HG02678 (cell line): ENCODE measurements around the gene PCNX1.
"Not testable (repeated sequence)": the region's sequence is repeated elsewhere in the genome, so short reads cannot be mapped to it uniquely, and the experiment has no call there.

ENCODE experiments used
- ATAC-seq: cut with Tn5 transposase; IDR thresholded peaks from one replicate; pipeline ENCODE4 v1.9.1; 2021; ENCODE audit warnings: mild to moderate bottlenecking, moderate library complexity; ENCODE audit not compliant: unreplicated experiment

Gene PCNX1

DNA sequence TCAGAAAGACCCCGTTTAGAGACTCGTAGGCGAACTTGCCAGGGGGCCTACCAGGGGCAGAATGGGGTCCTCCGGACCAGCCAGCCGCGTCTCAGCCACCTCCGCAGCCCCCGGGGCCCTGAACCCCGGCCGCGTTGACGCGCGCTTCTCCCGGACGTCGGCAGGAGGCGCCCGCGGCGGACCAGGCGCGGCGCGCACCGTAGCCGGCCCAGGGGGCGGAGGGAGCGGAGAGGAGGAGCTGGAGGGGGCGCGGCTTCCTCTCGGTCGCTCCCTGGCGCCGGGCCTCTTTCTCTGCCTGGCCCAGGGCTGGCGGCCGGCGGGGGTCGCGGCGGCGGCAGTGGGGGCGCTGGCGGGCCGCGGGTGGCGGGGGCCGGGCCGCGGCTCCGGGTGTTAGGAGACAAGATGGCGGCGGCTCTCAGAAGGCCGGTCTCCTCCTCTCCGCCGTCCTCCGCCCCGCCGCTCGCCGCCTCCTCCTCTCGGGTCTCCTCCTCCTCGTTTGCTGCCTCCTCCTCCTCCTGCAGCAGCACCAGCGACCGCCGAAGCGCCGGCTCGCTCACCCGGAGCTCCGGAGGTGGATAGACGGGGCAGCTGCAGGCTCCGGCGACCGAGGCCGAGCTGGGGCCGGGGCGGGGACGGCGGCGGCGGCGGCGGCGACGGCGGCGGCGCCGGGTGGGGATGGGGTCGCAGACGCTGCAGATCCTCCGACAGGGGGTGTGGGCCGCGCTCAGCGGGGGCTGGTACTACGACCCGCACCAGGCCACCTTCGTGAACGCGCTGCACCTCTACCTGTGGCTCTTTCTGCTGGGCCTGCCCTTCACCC is at the start of gene PCNX1:
PCNX1 (plus strand) TSS at position 284 of the 820 bp plus-strand sequence; CDS start at position 676, 392 bp downstream.
- peak; percentile 78 for ATAC-seq

DNA sequence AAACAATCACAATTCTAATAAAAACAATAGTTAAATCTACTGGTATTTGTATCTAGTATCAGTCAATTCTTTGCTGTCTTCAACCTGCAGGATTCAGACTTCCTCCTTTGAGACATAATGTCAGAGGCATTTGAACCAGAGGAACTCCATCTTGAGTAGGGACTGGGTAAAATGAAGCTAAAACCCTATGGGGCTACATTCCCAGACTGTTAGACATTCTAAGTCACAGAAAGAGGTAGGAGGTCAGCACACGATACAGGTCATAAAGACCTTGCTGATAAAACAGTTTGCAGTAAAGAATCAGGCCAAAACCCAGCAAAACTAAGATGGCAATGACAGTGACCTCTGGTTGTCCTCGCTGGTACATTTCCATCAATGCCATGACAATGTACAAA is 49.8 kb upstream of the PCNX1 start:
- ATAC-seq: no peak

DNA sequence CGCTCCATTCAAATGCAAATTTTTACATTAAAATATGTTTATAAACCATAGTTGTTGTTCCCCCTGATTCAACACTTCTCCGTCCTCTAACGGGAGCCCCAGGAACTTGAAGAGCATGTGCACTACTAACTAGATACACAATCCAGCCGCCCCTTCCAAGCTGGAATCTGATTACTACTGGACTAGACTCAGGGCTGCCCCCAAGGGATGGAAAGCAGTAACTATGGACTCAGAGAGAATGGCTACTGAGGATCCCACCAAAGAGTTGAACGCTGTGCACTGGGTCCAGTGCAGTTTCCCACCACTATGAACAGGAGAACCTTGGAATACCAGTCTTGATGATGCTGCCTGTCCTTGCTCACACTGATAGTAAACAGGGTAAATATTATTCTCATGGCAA is 48.6 kb upstream of the PCNX1 start:
- no peak for ATAC-seq

DNA sequence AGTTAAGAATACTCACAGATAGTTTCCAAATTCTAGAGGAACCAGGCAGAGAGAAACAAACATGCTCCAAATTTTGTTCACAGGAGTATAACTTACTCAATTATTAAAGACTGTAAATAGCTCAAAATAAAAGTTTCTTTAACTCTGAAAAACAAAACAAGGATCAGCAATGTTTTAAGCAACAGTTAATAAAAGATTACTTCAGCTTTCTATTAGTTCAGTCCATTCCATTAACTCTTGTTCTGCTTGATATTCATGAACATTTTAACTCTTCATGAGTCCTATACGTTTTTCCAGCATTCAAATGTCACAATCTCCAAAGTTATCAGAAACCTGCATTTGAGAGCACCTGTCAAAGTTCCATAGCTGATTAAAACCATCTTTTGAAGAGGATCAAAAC is 40.3 kb upstream of the PCNX1 start:
- ATAC-seq: not testable (repeated sequence)

DNA sequence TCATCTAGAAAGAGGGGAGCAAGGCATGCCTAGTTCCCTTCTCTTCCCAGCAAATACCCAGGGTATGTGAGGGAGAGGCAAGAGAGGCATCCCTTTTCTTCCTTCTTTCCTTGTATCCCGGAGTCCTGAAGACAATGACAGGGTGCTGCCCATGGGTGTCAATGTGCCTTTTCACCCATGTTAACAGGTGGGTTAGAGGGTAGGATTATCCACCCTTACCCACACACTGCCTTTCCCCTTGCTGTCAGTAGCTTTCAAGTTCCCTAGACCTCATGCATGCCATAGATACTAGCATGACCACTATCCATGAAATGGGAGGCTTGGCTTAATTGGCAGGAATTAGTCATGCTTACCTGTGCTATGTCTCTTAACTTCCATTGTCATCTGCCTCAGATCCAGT is 36.3 kb upstream of the PCNX1 start:
- no peak for ATAC-seq

DNA sequence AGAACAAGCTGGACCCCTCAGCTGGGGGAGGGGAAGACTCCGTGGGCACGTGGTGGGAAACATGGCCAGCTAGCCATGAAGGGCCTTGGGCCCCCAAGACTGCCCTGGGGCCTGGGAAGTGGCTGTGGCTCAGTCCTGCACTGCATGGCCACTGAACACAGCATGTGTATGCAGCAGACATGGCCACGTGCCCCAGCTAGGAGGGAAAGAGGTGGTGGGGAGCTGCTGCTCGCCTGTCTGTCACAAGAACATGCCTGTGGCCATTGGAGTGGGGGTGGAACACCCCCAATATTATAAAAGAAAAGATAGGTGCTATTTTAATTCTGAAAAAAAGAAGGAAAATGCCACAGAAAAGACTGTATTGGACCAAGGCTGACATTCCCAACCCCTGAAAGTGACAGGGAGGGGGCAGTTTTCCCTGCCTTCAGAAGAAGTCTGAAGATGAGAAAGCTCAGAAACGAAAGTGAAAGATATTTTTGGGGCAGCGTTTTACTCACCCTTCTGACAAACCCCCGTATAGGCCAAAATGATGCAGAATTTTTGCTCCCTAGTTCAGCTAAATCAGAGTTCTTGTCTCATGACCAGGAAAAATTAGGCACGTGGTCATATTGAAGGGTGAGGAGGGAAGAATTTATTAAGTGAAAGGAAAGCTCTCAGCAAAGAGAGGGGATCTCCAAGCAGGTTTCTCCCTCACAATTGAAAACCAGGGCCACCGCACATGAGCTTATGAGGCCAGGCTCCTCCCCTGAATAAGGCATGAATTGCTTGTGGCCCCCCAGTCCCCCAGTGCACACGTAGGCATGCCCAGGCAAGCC is 35.2 kb upstream of the PCNX1 start:
- no peak for ATAC-seq

DNA sequence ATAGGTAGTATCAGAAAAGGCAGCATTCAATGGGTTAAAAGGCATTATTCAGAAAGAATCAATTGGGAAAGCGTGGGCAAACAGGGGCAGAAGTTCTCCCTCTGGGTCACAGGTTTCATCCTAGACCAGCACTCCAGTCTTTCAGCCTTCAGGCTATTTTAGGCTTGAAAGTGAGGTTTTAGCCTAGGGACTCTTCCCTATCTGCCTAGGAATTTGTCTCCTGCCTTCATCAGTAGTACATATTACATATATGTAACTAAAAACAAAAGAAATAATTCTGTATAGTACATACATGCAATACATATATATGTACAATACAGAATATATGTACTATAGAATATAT is 34.6 kb upstream of the PCNX1 start:
- ATAC-seq: no peak

DNA sequence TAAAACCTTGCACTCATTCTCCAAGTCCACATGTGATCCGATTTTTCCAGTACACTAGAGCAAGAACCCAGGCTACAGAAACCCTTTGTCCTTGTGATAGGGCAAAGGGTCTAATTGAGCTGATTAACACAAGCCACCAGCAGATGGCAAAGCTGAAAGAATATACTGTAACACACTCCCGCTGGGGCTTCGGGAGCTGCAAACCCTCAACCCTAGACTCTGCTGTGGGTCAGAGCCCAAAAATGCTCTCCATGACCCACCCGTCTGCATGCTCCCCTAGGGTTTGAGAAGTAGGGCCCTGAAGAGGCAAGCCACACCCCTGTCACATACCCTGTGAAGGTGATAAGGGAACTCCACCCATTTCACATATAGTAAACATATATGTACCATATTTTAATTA is 33.6 kb upstream of the PCNX1 start:
- no peak for ATAC-seq

DNA sequence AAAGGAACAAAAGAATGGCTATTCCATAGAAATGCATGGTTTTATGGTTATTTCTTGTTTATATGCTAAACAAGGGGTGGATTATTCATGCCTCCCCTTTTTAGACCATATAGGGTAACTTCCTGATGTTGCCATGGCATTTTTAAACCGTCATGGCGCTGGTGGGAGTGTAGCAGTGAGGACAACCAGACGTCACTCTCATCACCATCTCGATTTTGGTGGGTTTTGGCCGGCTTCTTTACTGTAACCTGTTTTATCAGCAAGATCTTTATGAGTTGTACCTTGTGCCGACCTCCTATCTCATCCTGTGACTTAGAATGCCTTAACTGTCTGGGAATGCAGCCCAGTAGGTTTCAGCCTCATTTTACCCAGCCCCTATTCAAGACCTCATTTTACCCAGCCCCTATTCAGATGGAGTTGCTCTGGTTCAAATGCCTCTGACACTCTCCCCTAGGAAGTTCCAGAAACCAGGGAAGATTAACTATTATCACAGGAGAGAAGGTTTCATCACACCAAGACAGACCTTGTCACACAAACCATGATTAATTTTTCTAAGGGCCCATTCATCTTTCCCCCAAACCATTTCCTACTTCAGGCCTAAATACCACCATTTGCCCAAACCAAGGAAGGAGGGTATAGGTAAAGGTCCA is 31.3 kb upstream of the PCNX1 start:
- ATAC-seq: not testable (repeated sequence)

DNA sequence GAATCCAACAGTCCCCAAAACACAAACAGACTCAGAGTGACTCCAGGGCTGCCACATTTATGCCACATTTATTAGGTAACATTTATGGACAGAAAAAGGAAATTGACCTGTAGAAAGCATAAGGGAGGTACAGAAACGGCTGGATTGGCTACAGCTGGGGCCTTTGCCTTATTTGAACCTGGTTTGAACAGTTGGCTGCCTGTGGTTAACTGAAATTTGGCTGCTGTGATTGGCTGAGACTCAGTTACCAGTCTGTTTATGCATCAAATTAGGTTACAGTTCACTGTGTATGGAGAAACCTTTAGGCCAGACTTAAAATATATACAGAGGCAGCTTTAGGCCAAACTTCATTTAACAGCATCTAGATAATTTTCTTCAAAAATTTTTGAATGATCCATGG is 27.8 kb upstream of the PCNX1 start:
- no peak for ATAC-seq

DNA sequence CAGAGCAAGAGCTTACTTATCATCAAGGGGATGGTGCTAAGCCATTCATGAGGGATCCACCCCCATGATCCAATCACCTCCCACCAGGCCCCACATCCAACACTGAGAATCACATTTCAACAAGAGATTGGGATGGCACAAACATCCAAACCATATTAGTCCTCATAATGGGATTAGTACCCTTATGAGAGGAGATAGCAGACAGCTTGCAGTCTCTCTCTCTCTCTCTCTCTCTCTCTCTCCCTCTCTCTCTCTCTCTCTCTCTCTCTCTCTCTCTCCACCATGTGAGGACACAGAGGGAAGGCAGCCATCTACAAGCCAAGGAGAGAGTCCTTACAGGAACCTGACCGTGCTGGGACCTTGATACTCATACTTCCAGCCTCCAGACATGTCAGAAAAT is 26.4 kb upstream of the PCNX1 start:
- ATAC-seq: not testable (repeated sequence)

DNA sequence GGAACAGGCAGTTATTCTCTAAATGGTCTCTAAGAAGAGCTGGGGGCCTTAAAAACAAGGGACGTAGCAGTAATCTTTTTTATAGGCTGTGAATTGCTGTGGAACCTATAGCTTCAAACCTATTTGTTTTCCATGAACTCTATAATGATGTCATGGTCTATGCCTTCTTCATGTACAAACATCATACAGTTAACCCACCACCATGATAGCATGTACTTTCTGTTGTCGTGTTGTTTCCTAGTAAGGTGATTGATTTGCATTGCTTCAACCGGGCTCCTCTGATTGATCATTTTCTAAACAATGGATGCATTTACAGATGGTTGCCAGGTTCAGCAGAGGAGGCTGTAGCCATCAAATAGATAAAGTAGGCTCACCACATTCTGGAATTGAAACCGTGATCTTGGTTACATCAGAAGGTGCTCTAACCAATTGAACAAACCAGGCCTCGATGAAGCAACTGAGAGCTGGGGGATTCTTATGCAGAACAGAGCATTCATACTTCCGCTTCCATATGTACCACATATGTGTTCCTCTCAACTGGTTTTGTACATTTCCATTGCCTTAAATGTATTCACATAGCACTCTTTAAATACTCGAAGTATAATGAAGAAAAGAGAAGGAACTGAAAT is 25.6 kb upstream of the PCNX1 start:
- ATAC-seq: peak; percentile 69

DNA sequence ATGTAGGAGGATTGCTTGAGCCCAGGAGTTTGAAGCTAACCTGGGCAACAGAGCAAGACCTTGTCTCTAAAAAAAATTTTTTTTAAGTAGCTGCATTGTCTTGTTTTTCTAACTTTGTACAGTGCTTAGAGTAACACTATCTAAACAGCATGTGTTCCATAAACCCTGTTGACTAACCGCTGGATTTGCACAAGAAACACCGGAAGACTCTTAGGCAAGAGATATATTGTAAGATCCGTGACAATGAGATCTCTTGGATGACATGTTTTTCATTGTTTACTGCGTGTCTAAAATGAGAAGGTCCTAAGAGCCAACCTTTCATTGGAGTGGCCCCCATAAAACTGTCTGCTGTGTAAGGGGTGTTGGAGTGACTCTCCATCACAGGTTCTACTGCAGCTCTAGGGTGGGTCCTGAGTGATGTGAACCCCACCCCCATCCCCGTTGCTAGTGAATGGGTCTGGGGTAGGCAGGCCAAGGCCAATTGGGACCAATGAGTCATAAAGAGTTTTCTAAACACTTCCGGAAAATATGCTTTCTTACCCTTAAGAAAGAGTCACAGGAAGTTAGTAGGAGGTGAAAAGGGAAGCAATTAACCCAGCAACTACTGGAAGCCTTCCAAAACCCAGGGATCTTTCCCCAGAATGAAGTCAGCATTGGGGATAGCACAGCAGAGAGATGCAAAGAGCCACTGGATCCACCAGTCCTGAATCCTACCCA is 24.3 kb upstream of the PCNX1 start:
- no peak for ATAC-seq

DNA sequence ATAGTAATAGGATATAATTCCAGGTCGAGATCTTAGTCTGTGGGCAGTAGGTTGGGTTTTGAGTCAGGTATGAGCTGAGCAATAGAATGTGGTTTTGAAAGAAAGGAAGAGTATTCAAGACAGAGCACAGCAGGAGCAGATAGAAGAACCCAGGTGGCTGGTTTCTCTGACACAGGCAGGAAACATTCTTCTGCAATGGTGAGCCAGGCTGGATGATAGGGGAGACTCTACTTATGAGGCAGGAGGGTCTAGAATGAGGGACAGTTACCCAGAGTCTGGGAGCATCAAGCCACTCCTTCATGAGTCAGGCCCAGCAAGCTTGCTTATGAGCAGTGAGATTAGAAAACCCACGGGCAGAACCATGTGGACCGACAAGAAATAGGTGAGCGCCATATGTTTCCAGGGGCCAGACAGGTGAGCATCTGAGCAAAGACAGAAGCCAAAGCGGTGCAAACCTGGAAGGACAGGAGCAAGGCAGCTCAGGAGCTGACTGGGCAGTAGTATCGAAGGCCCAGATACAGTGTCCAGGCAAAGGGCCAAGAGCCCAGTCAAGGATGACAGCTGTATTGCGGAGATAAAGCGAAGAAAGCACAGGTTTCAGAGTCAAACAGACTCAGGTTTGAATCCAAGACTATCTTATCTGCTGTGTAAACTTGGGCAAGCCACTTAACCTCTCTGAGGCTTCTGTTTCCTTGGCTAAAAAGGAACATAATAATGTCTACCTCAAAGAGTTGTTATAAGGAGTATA is 22.5 kb upstream of the PCNX1 start:
- no peak for ATAC-seq

DNA sequence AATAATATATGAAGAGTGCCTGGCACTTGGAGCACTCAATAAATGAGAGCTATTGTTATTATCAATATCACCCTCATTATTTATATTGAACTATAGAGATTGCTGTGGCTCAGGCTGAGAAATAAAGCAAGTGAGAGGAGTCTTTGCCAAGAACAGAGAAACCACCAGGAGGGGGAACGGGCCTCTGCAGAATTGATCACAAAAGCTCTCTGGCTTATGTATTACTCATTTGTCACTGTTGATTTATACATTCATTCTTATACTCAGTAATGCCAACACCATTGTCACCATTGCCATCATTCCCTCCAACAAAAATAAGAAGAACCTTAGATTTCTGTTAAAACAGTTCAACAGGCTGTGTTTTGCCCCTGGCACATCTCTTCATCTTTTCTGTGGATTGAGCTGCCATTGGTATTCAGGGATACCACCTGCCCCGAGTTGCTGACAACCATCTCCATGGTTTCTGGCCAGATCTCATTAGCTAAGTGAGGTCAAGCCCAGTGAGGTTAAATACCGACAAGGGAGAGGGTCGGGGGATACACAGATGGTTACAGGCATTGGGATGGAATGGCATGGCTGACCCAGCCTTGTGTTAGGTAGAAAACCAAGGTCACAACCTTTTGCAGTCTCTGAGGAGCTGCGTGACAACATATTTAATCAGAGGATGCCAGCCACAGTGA is 21.8 kb upstream of the PCNX1 start:
- ATAC-seq: no peak

DNA sequence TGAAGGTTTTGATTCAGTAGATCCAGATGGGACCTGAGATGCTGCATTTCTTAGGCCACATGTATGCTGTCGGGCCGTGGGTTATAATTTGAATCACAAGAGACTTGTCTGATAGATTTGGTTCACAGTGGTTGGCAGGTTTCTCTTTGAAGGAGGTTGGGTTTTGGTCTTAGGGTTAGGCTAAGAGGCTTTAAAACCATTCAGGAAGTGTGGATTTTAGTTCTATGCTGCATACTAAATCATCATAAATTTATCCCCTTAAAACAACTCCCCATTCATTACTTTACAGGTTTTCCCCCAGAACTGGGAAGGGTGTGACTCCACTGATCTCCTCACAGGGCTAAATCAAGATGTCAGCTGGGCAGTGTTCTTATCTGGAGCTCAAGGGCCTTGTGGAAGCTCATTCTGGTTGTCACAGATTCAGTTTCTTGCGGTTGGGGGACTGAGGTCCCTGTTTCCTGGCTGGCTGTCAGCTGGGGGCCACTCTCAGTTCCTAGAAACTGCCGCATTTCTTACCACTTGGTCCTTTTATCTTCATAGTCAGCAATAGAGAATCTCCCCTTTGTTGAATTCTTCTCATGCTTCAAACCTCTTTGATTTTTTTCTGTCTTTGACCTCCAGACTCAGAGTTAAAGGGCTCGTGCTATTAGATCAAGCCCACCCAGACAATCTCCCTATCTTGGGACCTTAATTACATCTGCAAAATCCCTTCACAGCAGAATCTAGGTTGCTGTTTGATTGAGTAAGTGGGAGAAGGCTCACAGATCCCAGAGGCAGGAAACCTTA is 20.6 kb upstream of the PCNX1 start:
- peak; percentile 47 for ATAC-seq

DNA sequence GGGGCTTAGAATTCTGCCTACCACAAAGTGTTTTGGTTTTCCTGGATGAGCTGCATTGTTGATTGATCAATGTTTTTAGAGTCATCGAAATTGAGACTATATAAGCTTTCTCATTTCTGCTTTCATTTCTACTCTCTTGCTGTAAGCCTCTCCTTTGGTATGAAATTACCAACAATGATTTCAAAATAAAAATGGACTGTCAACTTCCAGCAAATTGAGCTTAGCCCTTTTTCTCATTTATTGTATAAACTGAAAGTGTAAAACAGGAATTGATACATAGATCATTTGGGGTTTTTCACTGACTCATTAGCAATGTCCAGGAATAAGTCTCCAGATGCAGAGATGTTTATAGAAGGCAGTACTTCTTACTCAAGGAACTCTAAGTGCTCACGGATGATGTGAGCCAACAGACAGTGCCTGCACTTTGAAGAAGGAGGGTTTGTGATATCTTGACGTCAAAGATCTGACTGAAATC is 20.0 kb upstream of the PCNX1 start:
- ATAC-seq: peak; percentile 40

DNA sequence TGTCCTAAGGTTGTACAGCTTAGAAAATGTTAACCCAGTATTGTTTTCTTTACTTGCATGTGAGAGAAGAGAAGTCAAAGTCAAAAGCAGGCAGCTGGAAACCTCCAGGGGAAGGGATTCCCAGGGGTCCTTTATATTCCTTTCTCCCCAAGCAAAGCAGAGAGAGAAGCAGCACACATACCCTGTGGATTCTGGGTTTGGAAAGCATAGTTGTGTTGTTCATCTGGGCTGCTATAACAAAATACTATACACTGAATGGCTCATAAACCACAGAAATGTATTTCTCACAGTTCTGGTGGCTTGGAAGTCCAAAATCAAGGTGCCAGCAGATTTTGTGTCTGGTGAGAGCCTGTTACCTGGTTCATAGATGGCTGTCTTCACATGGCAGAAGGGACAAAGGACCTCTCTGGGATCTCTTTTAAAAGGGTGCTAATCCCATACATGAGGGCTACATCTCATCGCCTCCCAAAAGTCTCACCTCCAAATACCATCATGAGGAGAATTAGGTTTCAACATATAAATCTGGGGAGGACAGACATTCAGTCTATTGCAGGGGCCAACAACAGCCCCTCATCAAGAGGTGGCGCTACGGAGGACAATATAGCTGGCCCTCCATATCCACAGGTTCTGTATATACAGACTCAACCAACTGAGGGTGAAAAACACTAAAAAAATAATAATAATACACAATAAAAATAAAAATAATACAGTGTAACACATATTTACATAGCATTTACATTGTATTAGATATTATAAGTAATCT is 19.3 kb upstream of the PCNX1 start:
- ATAC-seq: no peak
